ENCODE measurements around the gene TP53TG5. TPM values are rescaled to one million over a fixed set of nuclear protein-coding genes. Genes with fewer than 3 reads are reported as not detected.

Gene TP53TG5
- total RNA-seq, 4 donors from 2014 or later = 0.17 to 2.1 (median 1.1) TPM; not detected in 1

GRCh38 chr20:45339084-45339483 lies 39.0 kb downstream of the TP53TG5 start:
- WGBS = 80% methylated on average over 6 of the region's 6 CpGs
- H3K27ac ChIP-seq (replicated peaks in 1 of 4) = peak overlapping the region; percentile 93 to 97 (median 96)
- H3K4me1 ChIP-seq = peaks cover 69 to 90% (median 84%) of the 10 kb centered on the region in 4 donors
- H3K4me3 ChIP-seq = no peak overlapping the region
- H3K36me3 ChIP-seq = peaks cover 0 to 30% (median 18%) of the 10 kb centered on the region in 4 donors
- DNase-seq (ENCODE audit: extremely low spot score) = no peak
- H3K9me3 ChIP-seq = no peaks in the 10 kb centered on the region
- no peak for TF ChIP-seq POLR2AphosphoS5 (IDR thresholded peaks at IDR 0.05)
- TF ChIP-seq POLR2A (IDR thresholded peaks at IDR 0.05; ENCODE audit: low read depth) = no peak
- TF ChIP-seq EP300 (IDR thresholded peaks at IDR 0.05) = no peak
- no peak for TF ChIP-seq CTCF (IDR thresholded peaks at IDR 0.05)
- intact Hi-C loops (cut with DNase I) = no loop called here
- H3K27me3 ChIP-seq = no peaks in the 10 kb centered on the region

- peak overlapping the region; percentile 93 to 97 (median 96) for H3K27ac ChIP-seq (replicated peaks in 1 of 4)
- peaks cover 62 to 83% (median 77%) of the 10 kb centered on the region in 4 donors for H3K4me1 ChIP-seq
- TF ChIP-seq POLR2A (IDR thresholded peaks at IDR 0.05; ENCODE audit: low read depth) = no peak
- TF ChIP-seq EP300 (IDR thresholded peaks at IDR 0.05) = no peak
- no peak for TF ChIP-seq POLR2AphosphoS5 (IDR thresholded peaks at IDR 0.05)
- TF ChIP-seq CTCF (IDR thresholded peaks at IDR 0.05) = no peak
- H3K4me3 ChIP-seq = peak overlapping the region in 2 of 4 donors; percentile 5
- no peaks in the 10 kb centered on the region for H3K27me3 ChIP-seq
- intact Hi-C loops (cut with DNase I) = no loop called here
- 84% methylated on average over 11 of the region's 11 CpGs for WGBS
- no peak for DNase-seq (ENCODE audit: extremely low spot score)
- peaks cover 0 to 35% (median 20%) of the 10 kb centered on the region in 4 donors for H3K36me3 ChIP-seq
- H3K9me3 ChIP-seq = no peaks in the 10 kb centered on the region
Observed at GRCh38 chr20:45338121-45339030, 39.7 kb downstream of the TP53TG5 start.

- H3K27ac ChIP-seq (replicated peaks in 1 of 4) = peak overlapping the region; percentile 93 to 97 (median 96)
- H3K9me3 ChIP-seq = no peaks in the 10 kb centered on the region
- H3K4me3 ChIP-seq = peak overlapping the region in 2 of 4 donors; percentile 5
- H3K36me3 ChIP-seq = peaks cover 6 to 44% (median 28%) of the 10 kb centered on the region in 4 donors
- no peak for DNase-seq (ENCODE audit: extremely low spot score)
- no peaks in the 10 kb centered on the region for H3K27me3 ChIP-seq
- TF ChIP-seq EP300 (IDR thresholded peaks at IDR 0.05) (peak; percentile 28), POLR2A (IDR thresholded peaks at IDR 0.05; ENCODE audit: low read depth) (no peak), CTCF (IDR thresholded peaks at IDR 0.05) (no peak), POLR2AphosphoS5 (IDR thresholded peaks at IDR 0.05) (peak; percentile 54 to 81)
- 49% methylated on average over 15 of the region's 15 CpGs for WGBS
- intact Hi-C loops (cut with DNase I) = no loop called here
- peaks cover 54 to 75% (median 69%) of the 10 kb centered on the region in 4 donors for H3K4me1 ChIP-seq
Observed at GRCh38 chr20:45337367-45338120, 40.6 kb downstream of the TP53TG5 start.

GRCh38 chr20:45336530-45337366 lies 41.4 kb downstream of the TP53TG5 start:
- no peak for DNase-seq (ENCODE audit: extremely low spot score)
- peak; percentile 75 to 82 for TF ChIP-seq POLR2AphosphoS5 (IDR thresholded peaks at IDR 0.05)
- TF ChIP-seq CTCF (IDR thresholded peaks at IDR 0.05) = peak in 1 of 3 experiments; percentile 7
- no peak for TF ChIP-seq POLR2A (IDR thresholded peaks at IDR 0.05; ENCODE audit: low read depth)
- Histone ChIP-seq H3K27ac (replicated peaks in 1 of 4) (peak overlapping the region; percentile 93 to 97 (median 96)), H3K9me3 (no peaks in the 10 kb centered on the region), H3K36me3 (peaks cover 14 to 52% (median 36%) of the 10 kb centered on the region in 4 donors), H3K4me3 (no peak overlapping the region), H3K4me1 (peaks cover 46 to 67% (median 61%) of the 10 kb centered on the region in 4 donors), H3K27me3 (no peaks in the 10 kb centered on the region)
- 57% methylated on average over 10 of the region's 11 CpGs for WGBS
- intact Hi-C loops (cut with DNase I) = no loop called here
